ENCODE measurements around the gene NR3C1. TPM values are rescaled to one million over a fixed set of nuclear protein-coding genes. Genes with fewer than 3 reads are reported as not detected.

NR3C1 gene
- total RNA-seq, 2 donors from 2014 or later = 166 to 182 TPM

DNA sequence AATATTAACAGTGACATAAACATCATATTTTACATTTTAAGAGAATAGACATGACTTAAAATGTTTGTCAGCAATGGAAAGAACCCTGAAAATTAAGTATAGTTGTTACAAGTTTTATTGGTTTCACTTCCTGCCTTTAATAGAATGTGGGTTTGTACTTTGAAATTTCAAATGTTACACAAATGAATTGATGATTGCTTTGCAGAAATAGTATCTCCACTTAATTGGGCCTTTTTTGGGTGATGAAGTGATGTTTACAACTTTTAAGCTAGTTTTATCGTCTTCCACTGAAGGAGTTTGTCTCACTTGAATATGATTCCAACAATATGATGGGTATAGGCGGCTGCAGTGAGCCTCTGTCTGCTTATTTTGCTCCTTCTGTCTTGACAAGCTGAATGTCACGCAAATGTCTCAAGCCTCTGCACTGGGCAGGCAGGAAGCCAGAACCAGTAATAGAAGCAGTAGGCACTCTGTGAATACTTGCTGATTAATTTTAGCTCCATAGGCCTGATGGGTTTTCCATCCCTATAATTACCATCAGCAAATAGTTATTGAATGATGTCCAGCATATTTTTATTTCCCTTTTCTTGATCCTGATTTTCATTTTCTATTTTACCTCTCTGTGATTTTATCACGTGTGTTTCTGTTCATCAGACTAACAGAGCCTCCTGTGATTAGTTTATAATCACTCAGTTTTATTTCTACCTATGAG, 10.6 kb upstream of the NR3C1 start:
- H3K4me1 Mint-ChIP-seq (ENCODE audit: low read depth in 2 of 2) = peaks cover 20 to 21% of the 10 kb centered on the region in 2 donors
- ATAC-seq = no peak
- no peaks in the 10 kb centered on the region for H3K9me3 Mint-ChIP-seq
- DNase-seq (ENCODE audit: low spot score) = no peak
- peak overlapping the region in 1 of 2 donors; percentile 61 for H3K27ac Mint-ChIP-seq
- peak overlapping the region; percentile 1 for H3K4me3 Mint-ChIP-seq
- peaks cover 4% of the 10 kb centered on the region for H3K36me3 Mint-ChIP-seq
- H3K27me3 Mint-ChIP-seq = peaks cover 0 to 2% of the 10 kb centered on the region in 2 donors

DNA sequence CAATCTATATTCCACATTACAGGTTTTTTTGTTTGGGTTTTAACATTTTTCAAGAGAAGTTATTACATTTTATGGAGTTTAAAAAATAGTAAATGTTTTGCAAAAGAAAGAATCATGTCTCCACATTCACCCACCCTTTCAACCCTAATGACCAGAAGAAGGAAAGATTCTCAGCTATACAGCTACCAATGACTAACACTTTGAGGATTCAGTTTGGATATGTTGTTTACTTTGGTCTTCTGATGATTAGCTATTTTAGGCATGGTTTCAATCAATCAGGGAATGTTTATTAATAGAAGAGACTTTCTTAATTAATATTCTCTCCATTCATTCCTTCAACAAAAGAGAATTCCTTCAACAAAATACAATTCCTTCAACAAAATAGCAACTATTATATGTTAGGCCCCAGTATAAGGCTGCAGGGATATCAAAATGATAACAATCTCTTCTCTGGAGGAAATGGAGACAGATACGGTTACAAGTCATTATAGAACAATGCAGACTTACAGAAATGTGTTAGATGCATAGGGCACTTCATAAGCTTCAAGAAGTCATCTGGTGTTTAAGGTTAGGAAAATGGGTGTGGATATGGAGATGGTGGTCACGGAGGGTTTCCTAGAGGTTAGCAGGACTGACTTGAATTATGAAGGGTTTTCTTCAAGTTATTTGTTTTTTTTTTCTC, 9.3 kb upstream of the NR3C1 start:
- Mint-ChIP-seq H3K36me3 (peaks cover 4% of the 10 kb centered on the region), H3K9me3 (no peaks in the 10 kb centered on the region), H3K4me3 (no peak overlapping the region), H3K27ac (no peak overlapping the region), H3K27me3 (peaks cover 0 to 2% of the 10 kb centered on the region in 2 donors), H3K4me1 (ENCODE audit: low read depth in 2 of 2) (peaks cover 10 to 11% of the 10 kb centered on the region in 2 donors)
- no peak for ATAC-seq
- DNase-seq (ENCODE audit: low spot score) = no peak

DNA sequence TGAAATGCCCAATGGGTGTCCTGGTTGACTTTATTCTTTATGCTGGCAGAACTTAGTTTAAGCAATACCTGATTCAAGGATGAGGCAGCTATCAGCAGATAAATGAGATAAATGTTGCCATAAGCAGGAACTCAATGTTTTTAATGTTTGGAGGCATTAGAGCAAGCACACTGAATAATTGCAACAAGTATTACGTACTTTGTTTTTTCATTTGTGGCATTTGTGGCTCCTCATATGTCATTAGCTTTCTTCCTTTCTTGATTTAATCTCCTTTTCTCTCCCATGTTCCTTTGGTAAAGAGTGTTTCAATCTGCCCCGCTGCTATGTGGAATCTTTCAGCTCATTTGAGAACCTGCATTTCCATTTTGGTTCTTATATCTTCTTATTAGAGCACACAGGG, 6.4 kb upstream of the NR3C1 start:
- ATAC-seq (no peak), DNase-seq (ENCODE audit: low spot score) (no peak)
- Mint-ChIP-seq H3K4me1 (ENCODE audit: low read depth in 2 of 2) (peaks cover 22 to 25% of the 10 kb centered on the region in 2 donors), H3K9me3 (no peaks in the 10 kb centered on the region), H3K4me3 (no peak overlapping the region), H3K36me3 (peaks cover 6% of the 10 kb centered on the region), H3K27me3 (peaks cover 0 to 2% of the 10 kb centered on the region in 2 donors), H3K27ac (no peak overlapping the region)

DNA sequence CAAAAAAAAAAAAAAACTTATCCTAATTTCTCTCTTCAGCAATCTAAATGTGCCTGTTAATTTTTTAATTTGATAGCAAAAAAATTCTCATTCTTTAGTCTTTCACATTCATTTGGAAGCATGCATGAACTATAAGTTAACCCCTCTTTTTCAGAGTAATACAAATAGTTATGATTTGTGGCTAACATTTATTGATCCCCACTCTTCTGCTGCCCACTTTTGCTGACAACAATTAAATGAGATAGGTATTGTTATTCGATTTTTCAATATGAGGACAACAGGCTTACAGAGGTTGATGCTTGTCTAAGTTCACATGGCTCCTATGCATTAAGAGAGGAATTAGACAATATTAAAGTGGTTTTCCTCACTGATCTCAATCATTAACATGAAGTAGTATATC, 2.9 kb upstream of the NR3C1 start:
- H3K27me3 Mint-ChIP-seq = no peaks in the 10 kb centered on the region
- peaks cover 16% of the 10 kb centered on the region for H3K36me3 Mint-ChIP-seq
- DNase-seq (ENCODE audit: low spot score) = no peak
- no peaks in the 10 kb centered on the region for H3K9me3 Mint-ChIP-seq
- no peak for ATAC-seq
- peak overlapping the region; percentile 97 for H3K4me3 Mint-ChIP-seq
- H3K27ac Mint-ChIP-seq = peak overlapping the region; percentile 99 to 100
- H3K4me1 Mint-ChIP-seq (ENCODE audit: low read depth in 2 of 2) = peaks cover 23 to 27% of the 10 kb centered on the region in 2 donors

DNA sequence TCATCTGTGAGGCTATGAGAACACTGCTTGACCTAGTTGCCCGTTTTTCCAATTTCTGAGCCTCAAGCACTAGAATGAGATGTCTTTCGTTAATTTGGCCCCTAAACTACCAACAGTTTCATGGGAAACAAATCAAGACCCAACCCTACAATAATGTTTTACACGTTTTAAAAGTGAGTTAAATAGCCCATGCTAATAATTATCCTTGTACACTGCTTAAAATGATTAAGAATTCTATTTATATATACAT, 2.3 kb upstream of the NR3C1 start:
- Mint-ChIP-seq H3K4me3 (peak overlapping the region; percentile 97), H3K4me1 (ENCODE audit: low read depth in 2 of 2) (peaks cover 29 to 34% of the 10 kb centered on the region in 2 donors), H3K9me3 (no peaks in the 10 kb centered on the region), H3K27me3 (no peaks in the 10 kb centered on the region), H3K36me3 (peaks cover 22% of the 10 kb centered on the region), H3K27ac (peak overlapping the region; percentile 99 to 100)
- DNase-seq (ENCODE audit: low spot score) (no peak), ATAC-seq (no peak)

DNA sequence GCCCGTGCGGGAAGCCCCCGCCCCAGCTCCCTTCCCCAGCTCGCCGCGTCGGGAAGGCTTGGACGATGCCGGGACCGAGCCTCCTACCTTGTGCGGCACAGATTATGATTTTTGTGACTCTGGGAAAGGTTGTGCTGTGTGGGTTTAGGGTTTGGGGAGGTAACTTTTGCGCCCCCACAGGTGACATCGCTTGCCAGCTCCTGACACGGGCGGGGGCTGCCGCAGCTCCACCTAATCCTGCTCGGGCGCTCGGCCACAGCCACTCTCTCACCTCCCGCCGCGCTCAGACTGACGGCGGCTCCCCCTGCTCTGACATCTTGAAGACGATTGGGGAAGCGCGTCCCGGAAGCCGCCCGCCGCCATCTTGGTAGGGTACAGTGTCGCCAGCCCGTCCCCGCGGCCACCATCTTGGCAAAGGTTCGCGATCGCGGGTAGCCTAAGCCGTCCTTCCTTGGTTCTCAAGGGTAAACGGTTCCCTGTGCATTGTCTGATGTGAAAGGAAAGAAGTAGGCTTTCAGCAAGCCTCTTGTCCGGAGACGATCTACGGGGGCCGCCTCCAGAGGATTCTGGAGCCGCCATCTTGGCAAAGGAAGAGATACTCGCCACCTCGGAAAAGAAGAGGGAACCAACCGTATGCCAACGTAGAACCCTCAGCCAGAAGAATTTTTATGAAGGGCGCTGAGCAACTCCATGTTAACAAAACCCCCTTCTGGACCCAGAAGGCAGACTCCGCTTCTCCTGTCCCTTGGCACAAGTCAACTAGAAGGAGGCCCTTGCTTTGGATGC, 1.8 kb upstream of the NR3C1 start:
- H3K27me3 Mint-ChIP-seq = no peaks in the 10 kb centered on the region
- ATAC-seq (peak; percentile 48 to 67), DNase-seq (ENCODE audit: low spot score) (peak; percentile 90)
- peak overlapping the region; percentile 99 to 100 for H3K27ac Mint-ChIP-seq
- H3K4me3 Mint-ChIP-seq = peak overlapping the region; percentile 97
- H3K4me1 Mint-ChIP-seq (ENCODE audit: low read depth in 2 of 2) = peaks cover 34 to 39% of the 10 kb centered on the region in 2 donors
- no peaks in the 10 kb centered on the region for H3K9me3 Mint-ChIP-seq
- peaks cover 27% of the 10 kb centered on the region for H3K36me3 Mint-ChIP-seq

DNA sequence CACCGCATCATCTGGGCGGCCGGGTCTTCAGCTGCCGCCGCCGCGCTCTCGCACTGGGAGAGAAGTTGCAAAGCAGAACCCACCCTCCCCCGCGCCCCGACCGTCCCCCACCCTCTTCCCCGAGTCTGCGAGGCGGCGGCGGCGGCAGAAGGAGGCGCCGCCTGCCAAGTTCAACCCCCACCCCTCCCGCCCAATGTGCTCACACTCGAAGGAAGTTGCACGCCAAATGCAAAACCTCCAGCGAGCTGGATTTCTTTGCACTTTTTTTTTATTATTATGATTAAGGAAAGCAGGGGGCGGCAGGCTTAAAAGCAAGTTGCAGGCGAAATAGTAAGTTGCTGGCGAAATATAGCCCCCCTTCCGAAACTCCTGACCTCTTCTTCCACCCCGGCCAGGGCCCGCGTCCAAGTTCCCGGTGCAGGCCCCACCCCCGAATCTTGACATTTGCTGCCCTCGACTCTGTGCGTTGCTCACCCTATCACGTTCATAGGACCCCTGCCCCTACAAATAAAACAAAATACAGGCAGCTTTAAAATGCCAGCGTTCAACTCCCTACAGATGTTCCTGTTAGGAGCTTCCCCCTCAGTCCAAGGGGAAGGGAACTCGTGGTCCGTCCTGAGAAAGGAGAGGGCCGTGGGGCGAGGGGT, 1.1 kb upstream of the NR3C1 start:
- DNase-seq (ENCODE audit: low spot score) = peak; percentile 69
- H3K4me3 Mint-ChIP-seq = peak overlapping the region; percentile 97
- ATAC-seq = peak; percentile 56 to 67
- no peaks in the 10 kb centered on the region for H3K27me3 Mint-ChIP-seq
- peaks cover 34% of the 10 kb centered on the region for H3K36me3 Mint-ChIP-seq
- H3K9me3 Mint-ChIP-seq = no peaks in the 10 kb centered on the region
- H3K27ac Mint-ChIP-seq = peak overlapping the region; percentile 99 to 100
- peaks cover 41 to 46% of the 10 kb centered on the region in 2 donors for H3K4me1 Mint-ChIP-seq (ENCODE audit: low read depth in 2 of 2)

DNA sequence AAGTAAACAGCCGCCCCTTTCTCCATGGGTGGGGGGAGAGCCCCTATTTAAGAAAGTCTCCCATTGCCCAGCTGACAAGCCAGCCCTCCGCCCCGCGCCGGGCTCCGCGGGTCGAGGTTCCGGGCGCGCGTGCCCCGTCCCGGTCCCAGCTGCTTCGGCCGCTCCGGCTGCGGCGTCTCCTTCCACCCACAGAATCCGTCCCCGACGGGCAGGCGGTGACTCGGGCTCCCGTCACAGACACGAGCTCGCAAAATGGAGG, 223 bp downstream of the NR3C1 start:
- Mint-ChIP-seq H3K27me3 (no peaks in the 10 kb centered on the region), H3K27ac (peak overlapping the region; percentile 25 to 100), H3K4me1 (ENCODE audit: low read depth in 2 of 2) (peaks cover 51 to 52% of the 10 kb centered on the region in 2 donors), H3K36me3 (peaks cover 43% of the 10 kb centered on the region), H3K9me3 (no peaks in the 10 kb centered on the region), H3K4me3 (peak overlapping the region; percentile 97)
- ATAC-seq (peak; percentile 34 to 44), DNase-seq (ENCODE audit: low spot score) (no peak)

DNA sequence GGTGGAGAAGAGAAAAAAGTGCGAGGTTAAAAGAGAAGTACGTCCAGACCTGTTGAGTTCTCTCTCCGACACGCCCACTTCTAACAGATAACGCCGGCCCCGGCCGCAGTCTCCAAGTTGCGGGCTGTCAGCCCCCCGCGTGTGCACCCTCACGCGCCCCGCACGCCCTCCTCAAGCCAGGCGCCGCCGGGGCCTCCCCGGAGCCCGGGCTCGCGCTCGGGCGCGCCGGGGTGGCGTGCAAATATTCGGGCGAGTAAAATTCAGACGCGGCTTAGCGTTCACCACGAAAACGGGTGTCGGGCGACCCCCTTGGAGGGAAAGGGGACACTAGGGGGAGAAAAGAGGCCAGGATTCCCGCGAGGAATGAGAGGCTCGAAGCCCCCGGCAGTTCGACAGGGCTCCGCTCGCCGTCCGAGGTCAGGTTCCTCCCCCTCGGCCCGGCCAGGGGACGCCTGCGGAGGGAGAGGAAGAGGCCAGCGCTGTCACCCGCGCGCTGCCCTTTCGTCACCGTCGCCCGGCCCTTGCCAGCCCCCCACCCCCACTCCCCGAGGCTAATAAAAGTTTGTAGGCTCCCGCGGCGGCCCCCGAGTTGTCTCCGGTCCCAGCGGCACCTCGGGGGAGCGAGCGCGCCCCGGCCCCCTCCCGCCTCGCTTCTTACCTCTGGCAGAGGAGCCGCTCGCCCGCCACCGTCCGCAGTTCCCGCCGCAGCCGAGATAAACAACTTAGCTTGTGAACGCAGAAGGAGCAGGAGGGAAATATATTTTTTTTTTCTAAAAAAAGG, 743 bp downstream of the NR3C1 start:
- ATAC-seq (no peak), DNase-seq (ENCODE audit: low spot score) (peak; percentile 72)
- Mint-ChIP-seq H3K36me3 (peaks cover 43% of the 10 kb centered on the region), H3K4me1 (ENCODE audit: low read depth in 2 of 2) (peaks cover 51 to 52% of the 10 kb centered on the region in 2 donors), H3K9me3 (no peaks in the 10 kb centered on the region), H3K4me3 (peak overlapping the region; percentile 97), H3K27ac (peak overlapping the region; percentile 92 to 100), H3K27me3 (no peaks in the 10 kb centered on the region)

DNA sequence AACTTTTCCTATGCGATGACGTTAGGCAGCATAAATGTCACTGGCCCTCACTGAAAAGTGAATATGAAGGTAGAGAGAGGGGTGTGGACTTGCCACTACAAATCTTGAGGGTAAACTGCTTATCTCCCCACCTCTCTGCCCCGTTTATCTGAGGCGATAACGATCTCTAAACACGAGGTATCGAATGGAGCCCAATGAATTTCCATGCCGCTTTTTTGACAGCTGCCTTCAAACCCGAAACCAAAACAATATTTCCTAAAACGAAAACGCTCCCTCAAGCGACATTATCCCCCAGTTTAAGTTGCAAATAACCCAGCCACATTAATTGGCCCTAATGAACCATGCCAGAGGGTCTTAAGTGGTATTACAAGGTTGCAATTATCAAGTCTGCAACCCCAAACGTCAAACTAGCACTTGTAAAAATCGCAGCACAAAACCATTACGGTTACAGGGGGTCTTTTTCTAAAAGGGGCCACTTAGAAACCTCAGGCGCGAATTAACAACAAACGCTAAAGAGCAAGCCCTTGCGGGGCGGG, 1.4 kb downstream of the NR3C1 start:
- H3K4me1 Mint-ChIP-seq (ENCODE audit: low read depth in 2 of 2) = peaks cover 51 to 52% of the 10 kb centered on the region in 2 donors
- ATAC-seq (no peak), DNase-seq (ENCODE audit: low spot score) (no peak)
- H3K27me3 Mint-ChIP-seq = no peaks in the 10 kb centered on the region
- peaks cover 43% of the 10 kb centered on the region for H3K36me3 Mint-ChIP-seq
- H3K9me3 Mint-ChIP-seq = no peaks in the 10 kb centered on the region
- H3K4me3 Mint-ChIP-seq = peak overlapping the region; percentile 97
- peak overlapping the region; percentile 92 to 100 for H3K27ac Mint-ChIP-seq

DNA sequence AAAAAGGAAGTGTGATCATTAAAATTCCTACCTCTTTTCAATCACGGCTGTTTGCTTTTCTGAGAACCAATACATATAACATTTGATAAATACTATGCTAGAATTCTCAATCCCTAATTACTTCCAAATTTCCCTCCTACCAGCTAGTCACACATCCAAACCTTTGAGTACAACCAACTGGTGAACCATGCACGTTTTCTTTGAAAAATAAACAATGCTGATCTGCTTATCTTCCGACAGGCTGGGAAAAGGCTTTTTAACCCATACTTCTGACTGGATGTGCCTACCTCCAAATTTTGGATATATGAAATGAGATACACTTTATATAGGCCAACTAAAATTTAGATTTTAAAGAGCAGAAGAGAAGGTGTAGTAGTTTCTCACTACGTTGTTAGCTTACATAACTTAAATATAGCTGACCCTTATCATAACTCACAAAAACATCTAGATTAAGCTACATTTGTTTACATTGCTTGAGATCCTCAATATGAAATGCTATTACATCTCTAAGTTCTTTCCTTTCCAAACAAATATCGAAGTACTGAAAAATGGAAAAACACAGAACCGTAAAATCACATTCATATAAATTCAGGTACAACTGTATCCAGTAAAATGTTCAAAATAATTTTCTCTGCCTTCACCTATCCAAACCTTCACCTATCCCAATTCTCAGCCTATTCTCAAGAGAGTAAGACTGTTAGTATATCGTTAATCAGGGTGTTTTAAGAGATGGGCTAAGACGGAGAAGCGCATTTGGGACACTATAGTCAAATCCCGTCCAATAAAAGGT, 2.1 kb downstream of the NR3C1 start:
- Mint-ChIP-seq H3K36me3 (peaks cover 46% of the 10 kb centered on the region), H3K4me1 (ENCODE audit: low read depth in 2 of 2) (peaks cover 52 to 54% of the 10 kb centered on the region in 2 donors)

DNA sequence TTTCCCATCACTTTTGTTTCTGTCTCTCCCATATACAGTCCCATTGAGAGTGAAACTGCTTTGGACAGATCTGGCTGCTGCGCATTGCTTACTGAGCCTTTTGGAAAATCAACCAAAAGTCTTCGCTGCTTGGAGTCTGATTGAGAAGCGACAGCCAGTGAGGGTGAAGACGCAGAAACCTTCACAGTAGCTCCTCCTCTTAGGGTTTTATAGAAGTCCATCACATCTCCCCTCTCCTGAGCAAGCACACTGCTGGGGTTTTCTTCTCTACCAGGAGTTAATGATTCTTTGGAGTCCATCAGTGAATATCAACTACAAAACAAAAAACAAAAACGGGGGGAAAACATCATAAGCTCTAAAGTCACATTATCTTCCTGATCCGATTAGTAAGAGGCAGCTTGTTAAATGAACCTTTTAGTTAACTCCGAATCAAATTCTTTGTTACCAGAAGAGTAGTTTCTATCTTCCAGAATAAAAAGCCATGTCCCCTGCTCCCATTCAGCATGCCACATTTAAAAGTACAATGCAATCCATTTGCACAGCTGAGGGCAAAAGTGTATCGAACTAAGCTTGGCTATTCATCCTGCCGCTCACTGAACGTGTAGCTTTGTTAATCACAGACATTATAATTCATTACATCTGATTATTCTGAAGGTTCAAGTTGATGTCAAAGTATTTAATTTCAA, 2.8 kb downstream of the NR3C1 start:
- H3K4me1 Mint-ChIP-seq (ENCODE audit: low read depth in 2 of 2) = peaks cover 51 to 56% of the 10 kb centered on the region in 2 donors
- peak overlapping the region; percentile 92 to 100 for H3K27ac Mint-ChIP-seq
- no peaks in the 10 kb centered on the region for H3K9me3 Mint-ChIP-seq
- H3K27me3 Mint-ChIP-seq = no peaks in the 10 kb centered on the region
- DNase-seq (ENCODE audit: low spot score) (no peak), ATAC-seq (no peak)
- peaks cover 44% of the 10 kb centered on the region for H3K36me3 Mint-ChIP-seq
- peak overlapping the region; percentile 97 for H3K4me3 Mint-ChIP-seq

More for the DNA sequence above, 2.1 kb downstream of the NR3C1 start:
- Mint-ChIP-seq H3K4me3 (peak overlapping the region; percentile 97), H3K9me3 (no peaks in the 10 kb centered on the region), H3K27me3 (no peaks in the 10 kb centered on the region), H3K27ac (peak overlapping the region; percentile 92 to 100)
- ATAC-seq = no peak
- DNase-seq (ENCODE audit: low spot score) = no peak

Data from natural killer cell treated with Interleukin-12 subunit alpha and Interleukin-12 subunit beta and Interleukin-15 and Interleukin-18, amount 100 ng/mL, for 72 hours (primary cell).